ENCODE data around the gene KCNMB3. TPM values are rescaled to one million over a fixed set of nuclear protein-coding genes. Genes with fewer than 3 reads are reported as not detected.
"Not testable (repeated sequence)": the region's sequence is repeated elsewhere in the genome, so short reads cannot be mapped to it uniquely, and the experiment has no call there.

The KCNMB3 gene
- total RNA-seq, 4 donors from 2014 or later = 0.47 to 1.7 (median 0.68) TPM

- 89% methylated on average over 2 of the region's 2 CpGs for WGBS
- no peak for TF ChIP-seq POLR2AphosphoS5 (IDR thresholded peaks at IDR 0.05)
- TF ChIP-seq, protein P1, sequence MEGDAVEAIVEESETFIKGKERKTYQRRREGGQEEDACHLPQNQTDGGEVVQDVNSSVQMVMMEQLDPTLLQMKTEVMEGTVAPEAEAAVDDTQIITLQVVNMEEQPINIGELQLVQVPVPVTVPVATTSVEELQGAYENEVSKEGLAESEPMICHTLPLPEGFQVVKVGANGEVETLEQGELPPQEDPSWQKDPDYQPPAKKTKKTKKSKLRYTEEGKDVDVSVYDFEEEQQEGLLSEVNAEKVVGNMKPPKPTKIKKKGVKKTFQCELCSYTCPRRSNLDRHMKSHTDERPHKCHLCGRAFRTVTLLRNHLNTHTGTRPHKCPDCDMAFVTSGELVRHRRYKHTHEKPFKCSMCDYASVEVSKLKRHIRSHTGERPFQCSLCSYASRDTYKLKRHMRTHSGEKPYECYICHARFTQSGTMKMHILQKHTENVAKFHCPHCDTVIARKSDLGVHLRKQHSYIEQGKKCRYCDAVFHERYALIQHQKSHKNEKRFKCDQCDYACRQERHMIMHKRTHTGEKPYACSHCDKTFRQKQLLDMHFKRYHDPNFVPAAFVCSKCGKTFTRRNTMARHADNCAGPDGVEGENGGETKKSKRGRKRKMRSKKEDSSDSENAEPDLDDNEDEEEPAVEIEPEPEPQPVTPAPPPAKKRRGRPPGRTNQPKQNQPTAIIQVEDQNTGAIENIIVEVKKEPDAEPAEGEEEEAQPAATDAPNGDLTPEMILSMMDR (IDR thresholded peaks at IDR 0.05) = no peak
- no peak for TF ChIP-seq POLR2A (IDR thresholded peaks at IDR 0.05)
- TF ChIP-seq EP300 (IDR thresholded peaks at IDR 0.05) = no peak
These were observed 5.9 kb upstream of the KCNMB3 start for GRCh38 chr3:179256813-179257212.

DNA sequence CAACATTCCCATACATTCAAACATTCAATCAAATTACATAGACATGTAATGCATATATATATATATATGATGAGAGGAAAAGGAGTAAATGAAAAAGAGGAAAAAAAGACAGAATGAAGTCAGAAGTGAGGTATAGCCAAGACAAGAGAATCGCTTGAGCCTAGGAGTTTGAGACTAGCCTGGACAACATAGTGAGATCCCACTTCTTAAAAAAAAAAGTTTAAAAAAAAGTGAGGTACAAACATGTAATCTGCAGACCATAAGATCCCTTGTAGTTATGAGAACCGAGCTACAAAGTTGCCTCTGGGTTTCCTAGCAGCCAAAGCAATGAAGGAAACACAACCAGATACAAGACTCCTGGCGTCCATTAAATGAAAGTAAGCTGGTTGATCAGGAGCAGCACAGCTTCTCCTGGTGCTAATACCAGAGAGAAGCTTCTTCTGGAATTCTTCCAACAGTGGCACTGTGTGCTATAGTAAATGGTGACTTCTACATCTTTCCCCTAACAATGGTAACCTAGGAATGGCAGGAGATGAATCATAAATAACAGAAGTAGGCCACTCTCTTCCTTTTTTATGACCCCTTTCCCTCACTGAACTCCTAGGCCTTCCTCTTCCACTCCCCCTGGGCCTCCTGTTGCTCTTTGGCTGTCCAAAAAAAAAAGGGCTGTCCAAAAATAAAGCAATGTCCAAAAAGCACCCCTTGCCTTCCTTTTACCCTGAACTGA lies 3.5 kb downstream of the KCNMB3 start:
- Histone ChIP-seq H3K36me3 (no peaks in the 10 kb centered on the region), H3K27ac (no peak overlapping the region), H3K4me1 (no peaks in the 10 kb centered on the region), H3K4me3 (no peak overlapping the region), H3K9me3 (no peaks in the 10 kb centered on the region), H3K27me3 (no peaks in the 10 kb centered on the region)
- WGBS = 91% methylated on average over 3 of the region's 3 CpGs
- DNase-seq (ENCODE audit: low spot score in 2 of 2) = no peak
- TF ChIP-seq, protein P1 (IDR thresholded peaks at IDR 0.05) = no peak
- TF ChIP-seq POLR2AphosphoS5 (IDR thresholded peaks at IDR 0.05) = no peak
- no peak for TF ChIP-seq EP300 (IDR thresholded peaks at IDR 0.05)
- no peak for TF ChIP-seq POLR2A (IDR thresholded peaks at IDR 0.05)

More at GRCh38 chr3:179256813-179257212, 5.9 kb upstream of the KCNMB3 start:
- H3K4me3 ChIP-seq = no peak overlapping the region
- no peak for DNase-seq (ENCODE audit: low spot score in 2 of 2)
- peaks cover 11% of the 10 kb centered on the region for H3K4me1 ChIP-seq
- peaks cover 9% of the 10 kb centered on the region for H3K9me3 ChIP-seq
- no peaks in the 10 kb centered on the region for H3K27me3 ChIP-seq
- no peaks in the 10 kb centered on the region for H3K36me3 ChIP-seq
- no peak overlapping the region for H3K27ac ChIP-seq

DNA sequence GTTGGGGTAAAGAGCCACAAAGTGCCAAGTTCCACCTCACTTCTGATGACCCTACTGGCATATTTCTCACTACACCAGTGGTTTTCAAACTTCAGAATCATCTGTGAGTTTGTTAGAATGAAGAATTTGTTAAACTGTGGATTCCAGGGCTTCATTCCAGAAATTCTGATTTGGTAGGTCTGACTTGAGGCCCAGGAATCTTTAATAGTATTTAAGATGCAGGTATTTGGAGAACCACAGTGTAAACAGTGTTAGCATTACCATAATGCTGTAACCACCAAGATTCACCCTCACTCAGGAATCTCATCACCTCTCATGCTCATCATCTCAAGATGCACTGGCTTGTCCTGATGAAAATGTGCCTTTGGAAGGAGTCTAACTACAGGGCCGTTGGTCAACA lies 6.0 kb downstream of the KCNMB3 start:
- TF ChIP-seq, protein P1 (IDR thresholded peaks at IDR 0.05) = no peak
- TF ChIP-seq POLR2AphosphoS5 (IDR thresholded peaks at IDR 0.05) (no peak), EP300 (IDR thresholded peaks at IDR 0.05) (no peak), POLR2A (IDR thresholded peaks at IDR 0.05) (no peak)
- H3K4me3 ChIP-seq = no peak overlapping the region
- DNase-seq (ENCODE audit: low spot score in 2 of 2) = no peak
- H3K9me3 ChIP-seq = no peaks in the 10 kb centered on the region
- no peaks in the 10 kb centered on the region for H3K4me1 ChIP-seq
- H3K27ac ChIP-seq = no peak overlapping the region
- 81% methylated on average over 1 of the region's 1 CpG for WGBS
- no peaks in the 10 kb centered on the region for H3K36me3 ChIP-seq
- no peaks in the 10 kb centered on the region for H3K27me3 ChIP-seq

- not testable (repeated sequence) for DNase-seq (ENCODE audit: low spot score in 2 of 2); H3K4me3 ChIP-seq; H3K9me3 ChIP-seq; H3K27me3 ChIP-seq; H3K36me3 ChIP-seq; H3K27ac ChIP-seq; H3K4me1 ChIP-seq
- WGBS = 100% methylated on average over 1 of the region's 2 CpGs
These were observed 8.1 kb downstream of the KCNMB3 start for GRCh38 chr3:179242859-179243258.

GRCh38 chr3:179240299-179240698 lies 10.6 kb downstream of the KCNMB3 start:
- not testable (repeated sequence) for DNase-seq (ENCODE audit: low spot score in 2 of 2); H3K9me3 ChIP-seq; H3K27ac ChIP-seq; H3K4me1 ChIP-seq; H3K36me3 ChIP-seq; H3K4me3 ChIP-seq; H3K27me3 ChIP-seq
- WGBS = 67% methylated on average over 1 of the region's 1 CpG

DNA sequence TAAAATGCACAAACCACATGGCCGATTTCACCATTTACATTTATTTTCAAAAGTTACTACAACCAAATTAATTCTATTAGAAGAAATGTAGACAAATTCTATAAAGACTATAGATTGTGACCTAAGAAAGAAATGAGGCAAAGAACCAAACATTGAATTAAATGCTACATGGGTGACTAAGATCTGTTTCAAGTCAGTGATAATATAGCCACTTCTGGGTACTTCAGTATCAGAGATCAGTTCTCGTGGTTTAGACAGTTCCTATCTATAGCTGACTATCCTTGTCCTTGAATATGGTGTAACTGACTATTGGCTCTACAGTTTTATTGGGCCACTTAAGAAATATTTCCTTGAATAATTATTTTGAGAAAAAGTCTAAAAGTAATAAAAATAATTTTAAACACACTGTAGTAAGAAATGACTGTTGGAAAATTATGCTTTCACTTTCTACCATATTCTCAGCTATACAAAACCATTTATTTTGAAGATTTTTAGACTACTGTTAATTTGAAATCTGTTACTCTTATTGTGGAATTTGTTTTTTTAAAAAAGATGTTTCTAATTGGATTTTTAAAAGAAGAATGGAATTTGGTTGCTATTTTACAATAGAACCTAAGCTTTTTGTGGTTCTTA lies 14.1 kb downstream of the KCNMB3 start:
- no peaks in the 10 kb centered on the region for H3K4me1 ChIP-seq
- TF ChIP-seq EP300 (IDR thresholded peaks at IDR 0.05) (no peak), POLR2A (IDR thresholded peaks at IDR 0.05) (no peak), POLR2AphosphoS5 (IDR thresholded peaks at IDR 0.05) (no peak)
- TF ChIP-seq, protein P1 (IDR thresholded peaks at IDR 0.05) = no peak
- WGBS = 93% methylated on average over 2 of the region's 2 CpGs
- H3K27ac ChIP-seq = no peak overlapping the region
- no peak overlapping the region for H3K4me3 ChIP-seq
- H3K9me3 ChIP-seq = no peaks in the 10 kb centered on the region
- peaks cover 20% of the 10 kb centered on the region for H3K36me3 ChIP-seq
- DNase-seq (ENCODE audit: low spot score in 2 of 2) = no peak
- H3K27me3 ChIP-seq = no peaks in the 10 kb centered on the region
